ENCODE results near the gene KCTD4.
"Not testable (repeated sequence)": the region's sequence is repeated elsewhere in the genome, so short reads cannot be mapped to it uniquely, and the experiment has no call there.

Gene KCTD4

GRCh38 chr13:45200701-45201232 is at the start of gene KCTD4:
TSS of gene KCTD4 (minus strand) at chr13:45201045. CDS start at chr13:45194567, 6,478 bp downstream.
- DNase-seq (ENCODE audit: low read depth): no peak

- DNase-seq (ENCODE audit: low read depth): no peak
Measured at GRCh38 chr13:45249662-45250061, 48.8 kb upstream of the KCTD4 start.

GRCh38 chr13:45244736-45245135 is 43.9 kb upstream of the KCTD4 start:
- DNase-seq (ENCODE audit: low read depth): not testable (repeated sequence)

DNA sequence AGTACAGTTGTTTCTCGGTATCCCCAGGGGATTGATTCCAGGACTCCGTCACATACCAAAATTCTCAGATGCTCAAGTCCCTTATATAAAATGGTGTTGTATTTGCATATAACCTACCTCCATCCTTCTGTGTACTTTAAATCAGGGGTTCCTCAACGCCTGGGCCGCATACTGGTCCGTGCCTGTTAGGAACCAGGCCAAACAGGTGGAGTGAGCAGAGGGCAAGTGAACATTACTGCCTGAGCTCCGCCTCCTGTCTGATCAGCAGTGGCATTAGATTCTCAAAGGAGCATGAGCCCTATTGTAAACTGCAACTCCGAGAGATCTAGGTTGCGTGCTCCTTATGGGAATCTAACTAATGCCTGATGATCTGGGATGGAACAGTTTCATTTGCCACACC is 42.2 kb upstream of the KCTD4 start:
- DNase-seq (ENCODE audit: low read depth): no peak

DNA sequence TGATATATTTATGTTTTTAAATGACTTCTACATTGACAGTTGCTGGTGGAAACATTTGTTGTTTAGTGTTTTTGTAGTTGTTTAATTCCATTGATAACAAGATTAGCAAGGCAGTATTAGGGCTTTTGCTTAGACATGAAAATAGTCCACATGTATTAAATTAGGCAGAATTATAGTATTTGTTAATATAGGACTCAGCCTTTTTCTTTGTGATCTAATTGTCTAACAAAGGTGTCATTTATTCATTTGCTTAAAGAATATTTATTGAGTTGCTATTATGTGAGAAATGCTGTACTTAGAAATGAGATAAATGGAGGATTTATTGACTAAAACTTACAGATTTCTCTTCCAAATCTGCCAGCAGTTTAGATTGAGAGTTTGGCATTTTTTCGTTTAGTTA is 41.7 kb upstream of the KCTD4 start:
- no peak for DNase-seq (ENCODE audit: low read depth)

- DNase-seq (ENCODE audit: low read depth): peak; percentile 33
Measured at GRCh38 chr13:45242070-45242469, 41.2 kb upstream of the KCTD4 start.

- no peak for DNase-seq (ENCODE audit: low read depth)
Measured at GRCh38 chr13:45240143-45240542, 39.3 kb upstream of the KCTD4 start.

DNA sequence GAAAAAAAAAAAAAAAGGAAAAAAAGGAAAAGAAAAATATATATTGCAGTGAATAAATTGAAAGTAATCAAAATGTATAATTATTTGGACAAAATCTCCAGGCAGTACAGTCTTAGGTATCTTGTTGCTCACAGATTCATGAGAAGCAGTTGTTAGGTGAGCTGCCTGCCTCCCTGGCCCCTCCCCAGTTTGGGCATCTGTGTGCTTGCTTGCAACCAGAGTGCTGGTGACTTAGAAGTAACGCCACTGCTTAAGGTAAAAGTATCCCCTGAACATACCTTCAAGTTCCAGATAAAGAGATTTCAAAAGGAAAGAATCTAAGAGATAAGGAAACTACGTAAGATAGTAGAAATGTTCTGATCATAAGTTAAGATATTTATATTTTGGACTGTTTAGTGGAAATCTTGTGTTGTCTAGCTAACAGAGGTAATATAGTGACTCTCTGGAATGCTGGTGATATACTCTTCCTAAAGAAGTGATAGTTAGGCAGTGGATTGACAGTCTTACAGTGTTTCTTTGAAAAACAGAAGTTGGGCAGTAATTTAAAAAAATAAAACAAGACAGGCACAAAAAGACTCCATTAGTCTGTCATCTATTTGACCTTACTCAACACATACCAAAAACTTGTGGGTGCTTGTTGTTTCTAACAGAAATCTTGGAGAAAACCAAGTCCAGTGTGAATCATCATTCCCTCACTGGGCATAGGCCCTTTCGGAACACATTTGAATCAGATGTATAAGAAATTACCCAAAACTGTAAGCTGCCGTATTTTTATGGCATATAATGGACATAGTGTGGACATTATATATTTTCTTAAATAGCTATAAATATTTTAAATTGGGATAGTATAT is 38.3 kb upstream of the KCTD4 start:
- no peak for DNase-seq (ENCODE audit: low read depth)

GRCh38 chr13:45232591-45232990 is 31.7 kb upstream of the KCTD4 start:
- DNase-seq (ENCODE audit: low read depth): no peak

GRCh38 chr13:45231722-45232121 is 30.9 kb upstream of the KCTD4 start:
- no peak for DNase-seq (ENCODE audit: low read depth)

- DNase-seq (ENCODE audit: low read depth): no peak
Measured at GRCh38 chr13:45231305-45231704, 30.5 kb upstream of the KCTD4 start.

DNA sequence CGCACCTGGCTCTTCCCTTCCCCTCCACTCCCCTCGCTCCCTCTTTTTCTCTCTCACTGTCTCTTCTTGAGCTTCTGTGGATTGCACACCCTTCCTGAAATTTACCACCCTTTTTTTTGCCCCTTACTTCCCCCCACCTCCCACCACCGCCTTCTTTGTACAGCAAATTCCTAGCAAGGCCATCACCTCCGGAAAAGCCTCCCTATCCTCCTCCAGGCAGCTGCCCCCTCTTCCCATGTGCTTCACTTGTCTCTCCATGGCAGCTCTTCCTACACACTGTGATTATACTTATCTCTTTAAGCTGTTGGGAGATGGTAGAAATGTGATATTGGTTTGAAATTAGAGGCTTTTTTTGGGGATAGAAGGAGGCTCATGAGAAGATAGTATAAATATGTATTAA is 28.3 kb upstream of the KCTD4 start:
- no peak for DNase-seq (ENCODE audit: low read depth)

DNA sequence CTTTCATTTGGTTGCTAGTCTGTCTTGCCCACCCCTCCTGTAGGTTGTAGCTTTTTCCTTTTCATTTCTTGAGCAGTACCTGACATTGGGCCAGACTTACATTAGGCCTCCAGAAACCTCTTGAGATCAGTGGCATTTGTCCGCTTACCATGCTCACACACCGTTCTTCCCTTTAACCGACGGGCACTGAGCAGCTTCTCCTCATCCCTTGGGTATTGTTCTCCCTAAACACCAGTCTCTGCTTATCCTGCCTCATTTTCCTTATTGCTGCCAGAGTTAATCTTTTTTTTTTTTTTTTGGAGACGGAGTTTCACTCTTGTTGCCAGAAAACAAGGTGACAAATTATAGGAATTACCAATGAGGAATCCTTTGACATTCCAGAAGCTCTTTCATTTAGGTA is 27.2 kb upstream of the KCTD4 start:
- DNase-seq (ENCODE audit: low read depth): no peak

DNA sequence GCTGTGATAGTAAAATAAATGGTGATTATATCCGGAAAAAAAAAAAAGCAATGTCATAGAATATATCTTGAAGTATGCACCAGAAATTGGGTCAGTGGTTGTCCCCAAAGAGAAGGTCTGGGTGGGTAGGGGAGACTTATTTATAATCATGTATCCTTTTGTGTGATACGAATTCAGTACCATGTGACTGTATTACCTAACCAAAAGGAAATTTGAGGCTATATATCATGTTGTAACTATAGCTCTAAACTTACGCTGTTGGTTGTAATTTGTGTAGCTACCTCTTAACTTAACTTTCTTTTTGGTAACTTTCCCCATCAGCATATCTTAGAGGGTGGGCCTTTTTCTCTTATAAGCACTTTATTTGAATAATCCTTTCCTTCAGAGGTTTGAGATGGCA is 25.2 kb upstream of the KCTD4 start:
- no peak for DNase-seq (ENCODE audit: low read depth)

DNA sequence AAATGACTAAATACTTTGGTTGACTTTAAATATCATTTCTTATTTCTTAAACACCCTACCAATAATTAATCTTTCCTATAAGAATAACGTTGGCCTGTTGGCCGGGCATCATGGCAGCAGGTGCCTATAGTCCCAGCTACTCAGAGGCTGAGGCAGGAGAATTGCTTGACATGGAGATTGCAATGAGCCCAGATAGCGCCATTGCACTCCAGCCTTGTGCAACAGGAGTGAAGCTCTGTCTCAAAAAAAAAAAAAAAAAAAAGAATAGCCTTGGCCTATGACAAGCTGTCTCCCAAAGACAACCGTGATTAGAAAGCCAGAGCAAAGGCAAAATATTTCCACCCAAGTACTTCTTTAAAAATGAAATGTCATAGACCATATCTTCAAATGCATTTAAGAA is 24.5 kb upstream of the KCTD4 start:
- DNase-seq (ENCODE audit: low read depth): no peak

DNA sequence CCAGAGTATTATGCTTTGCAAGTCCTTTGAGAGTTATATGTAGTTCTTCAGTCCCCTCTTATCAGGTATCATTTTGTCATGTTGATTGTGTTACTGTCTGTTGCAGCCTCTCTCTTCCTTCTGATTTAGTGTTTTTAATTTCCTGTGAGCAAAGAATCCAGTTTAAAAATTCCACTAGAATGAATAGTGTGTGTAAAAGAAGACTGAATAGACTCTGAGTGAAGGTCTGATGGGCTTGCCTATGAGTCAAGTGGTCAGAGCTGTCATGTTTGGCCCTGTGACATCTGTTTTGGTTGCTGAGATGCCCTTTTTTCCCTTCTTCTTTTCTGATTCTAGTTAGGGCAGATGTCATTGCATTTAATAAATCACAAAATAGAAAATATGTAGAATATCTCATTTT is 23.3 kb upstream of the KCTD4 start:
- no peak for DNase-seq (ENCODE audit: low read depth)

- no peak for DNase-seq (ENCODE audit: low read depth)
Measured at GRCh38 chr13:45222919-45223318, 22.1 kb upstream of the KCTD4 start.

DNA sequence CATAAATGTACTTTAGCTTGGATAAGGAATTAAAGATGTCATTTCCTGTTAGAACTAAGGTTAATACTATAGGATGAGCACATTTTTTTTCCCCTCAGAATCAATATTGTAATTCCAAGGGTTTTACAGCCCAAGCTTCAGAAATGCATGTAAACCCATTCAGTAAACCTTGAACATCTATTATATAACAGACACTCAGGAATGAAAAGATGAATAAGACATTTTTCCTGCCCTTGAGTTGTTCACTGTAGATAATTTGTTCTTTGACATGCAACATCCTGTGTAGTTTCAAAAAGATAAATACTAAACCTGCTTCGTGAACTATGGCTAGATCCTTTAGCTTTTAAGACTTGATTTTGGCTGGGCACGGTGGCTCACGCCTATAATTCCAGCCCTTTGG is 21.7 kb upstream of the KCTD4 start:
- no peak for DNase-seq (ENCODE audit: low read depth)

DNA sequence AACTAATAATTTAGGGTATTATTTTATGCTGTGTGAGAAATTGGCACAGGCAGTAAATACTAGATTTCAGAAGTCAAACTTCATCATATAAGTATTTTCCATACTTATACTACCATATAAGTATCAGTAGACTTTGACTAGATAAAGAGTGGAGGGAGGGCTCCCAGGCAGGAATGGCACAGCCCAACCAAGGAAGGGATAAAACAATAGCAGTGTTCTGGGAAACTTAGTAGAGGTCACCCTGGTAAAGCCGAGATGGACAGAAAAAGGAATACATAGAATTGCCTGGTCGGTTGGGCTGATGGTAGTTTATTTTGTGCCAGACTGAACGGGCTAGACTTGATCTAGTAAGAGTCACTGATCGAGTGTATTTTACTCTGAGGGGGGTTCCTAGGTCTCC is 19.6 kb upstream of the KCTD4 start:
- DNase-seq (ENCODE audit: low read depth): no peak

- no peak for DNase-seq (ENCODE audit: low read depth)
Measured at GRCh38 chr13:45219938-45220375, 19.1 kb upstream of the KCTD4 start.

DNA sequence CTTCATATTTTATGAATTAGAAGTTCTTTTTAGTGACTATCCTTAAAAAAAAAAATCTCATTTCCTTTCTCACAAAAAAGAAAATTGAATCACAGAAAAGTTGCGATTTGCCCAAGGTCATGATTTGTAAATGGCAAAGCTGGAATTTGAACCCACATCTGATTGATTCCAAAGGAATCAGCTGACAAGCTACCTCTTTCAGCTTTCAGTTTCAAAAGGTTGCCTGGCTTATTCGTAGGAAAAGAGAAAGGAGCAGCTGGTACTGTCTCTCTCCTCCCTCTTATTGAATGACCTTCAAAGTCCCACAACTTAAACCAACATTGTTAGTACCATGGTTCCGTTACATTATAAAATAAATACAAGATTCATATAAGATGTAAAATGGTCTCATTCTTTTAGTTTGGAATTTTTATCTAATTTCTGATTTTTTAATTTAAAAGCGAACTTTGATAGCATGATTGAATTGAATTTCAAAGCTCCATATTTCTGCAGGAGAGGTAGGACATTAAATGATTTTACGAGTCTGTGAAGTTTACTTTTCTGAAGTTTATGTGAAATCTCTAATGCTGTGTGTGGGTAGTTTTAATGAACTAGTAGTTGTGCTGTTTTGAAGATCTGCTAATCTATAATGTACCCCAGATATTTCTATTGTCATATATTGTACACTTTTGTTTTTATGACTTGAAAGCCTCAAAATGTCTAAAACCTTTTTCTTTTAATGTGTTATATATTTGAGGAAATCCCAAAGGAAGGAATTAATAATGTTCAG is 18.5 kb upstream of the KCTD4 start:
- DNase-seq (ENCODE audit: low read depth): no peak

GRCh38 chr13:45218689-45219088 is 17.8 kb upstream of the KCTD4 start:
- DNase-seq (ENCODE audit: low read depth): no peak

DNA sequence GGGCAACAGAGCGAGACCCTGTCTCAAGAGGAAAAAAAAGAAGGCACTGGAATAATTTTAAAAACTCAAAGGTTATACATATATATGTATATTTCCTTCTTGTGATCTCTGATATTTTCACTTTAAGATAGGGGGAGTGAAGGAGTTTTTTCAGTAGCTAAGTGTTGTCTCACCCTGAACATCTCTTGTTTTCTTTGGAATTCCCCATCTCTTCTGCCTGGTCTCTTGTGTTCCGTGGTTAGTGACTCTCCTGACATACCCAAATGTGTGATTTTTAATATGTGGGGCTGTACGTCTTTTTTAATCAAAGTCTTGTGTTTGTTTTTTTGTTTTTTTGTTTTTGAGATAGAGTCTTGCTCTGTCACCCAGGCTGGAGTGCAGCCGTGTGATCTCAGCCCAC is 15.3 kb upstream of the KCTD4 start:
- no peak for DNase-seq (ENCODE audit: low read depth)
